Right atrium auricular region (tissue), 2 donors: Measurements from ENCODE around the gene ZDHHC12. TPM values are rescaled to one million over a fixed set of nuclear protein-coding genes. Genes with fewer than 3 reads are reported as not detected.

ENCODE experiments used
- DNase-seq: peaks from one replicate; pipeline ENCODE4 v3.0.0-alpha.2; 2019; ENCODE audit warnings: low spot score
- H3K27ac ChIP-seq, 2 donors: fragments of 200-600 bp; sonication (generic); 1 replicate in 1 of 2; 2 replicates in 1 of 2; pipeline ENCODE4 v1.5.1; 2016 to 2019
- H3K27me3 ChIP-seq, 2 donors: fragments of 200-600 bp; sonication (generic); one replicate each; pipeline versions ENCODE4 v1.5.1 to v1.6.0; 2017 to 2019
- H3K36me3 ChIP-seq: fragments of 200-600 bp; sonication (generic); one replicate; pipeline ENCODE4 v1.5.1; 2016
- H3K4me1 ChIP-seq, 2 donors: fragments of 200-600 bp; sonication (generic); one replicate each; pipeline versions ENCODE4 v1.5.1 to v1.6.0; 2017 to 2019
- H3K4me3 ChIP-seq, 2 donors: fragments of 200-600 bp; sonication (generic); 1 replicate in 1 of 2; 2 replicates in 1 of 2; pipeline ENCODE4 v1.5.1; 2017 to 2019; ENCODE audit warnings: mild to moderate bottlenecking in 1 of 2, moderate library complexity in 1 of 2
- H3K9me3 ChIP-seq, 2 donors: fragments of 200-600 bp; sonication (generic); one replicate each; pipeline ENCODE4 v1.5.1; 2019
- total RNA-seq, 2 donors: library from RNA; depleted of rRNA; stranded (reverse); fragments of >200 nt; gene quantifications; one replicate each; pipeline ENCODE4 v1.1.0, GENCODE V29; 2016
- TF ChIP-seq, protein P1 (sequence below), 2 donors: fragments of 200-600 bp; sonication (generic); IDR thresholded peaks; one replicate each; pipeline ENCODE4 v1.5.1; 2019; ENCODE audit warnings: antibody characterized with exemption in 2 of 2

Gene ZDHHC12
- total RNA-seq, 2 donors from 2014 or later = 22.8 to 24.4 TPM

DNA sequence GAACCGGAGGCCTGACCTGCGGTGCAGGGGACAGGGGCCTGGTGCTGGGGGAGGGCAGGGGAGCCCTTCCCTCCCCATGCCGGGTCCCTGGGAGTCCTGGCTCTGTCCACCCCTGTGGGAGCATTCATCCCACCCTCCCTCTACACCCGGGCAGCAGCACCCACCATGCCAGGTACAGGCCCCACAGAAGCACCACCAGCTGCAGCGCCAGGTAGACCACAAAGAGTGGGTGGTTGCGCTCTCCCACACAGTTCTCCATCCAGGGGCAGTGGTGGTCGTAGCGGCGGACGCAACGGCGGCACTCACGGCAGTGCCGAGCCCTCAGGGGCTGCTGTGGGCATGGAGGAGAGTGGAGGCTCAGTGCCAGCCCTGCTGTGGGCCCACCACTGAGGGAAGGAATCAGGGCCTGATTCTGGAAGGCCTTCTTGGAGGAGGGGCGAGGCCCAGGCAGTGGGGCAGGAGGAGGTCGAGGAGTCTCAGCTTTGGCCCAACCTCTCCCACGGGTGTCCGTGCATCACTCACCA lies 2.4 kb downstream of the ZDHHC12 start:
- DNase-seq = no peak
- Histone ChIP-seq H3K27ac (no peak overlapping the region), H3K9me3 (no peaks in the 10 kb centered on the region), H3K36me3 (no peaks in the 10 kb centered on the region), H3K27me3 (no peaks in the 10 kb centered on the region), H3K4me1 (peaks cover 0 to 22% of the 10 kb centered on the region in 2 donors), H3K4me3 (no peak overlapping the region)
- TF ChIP-seq, protein P1, sequence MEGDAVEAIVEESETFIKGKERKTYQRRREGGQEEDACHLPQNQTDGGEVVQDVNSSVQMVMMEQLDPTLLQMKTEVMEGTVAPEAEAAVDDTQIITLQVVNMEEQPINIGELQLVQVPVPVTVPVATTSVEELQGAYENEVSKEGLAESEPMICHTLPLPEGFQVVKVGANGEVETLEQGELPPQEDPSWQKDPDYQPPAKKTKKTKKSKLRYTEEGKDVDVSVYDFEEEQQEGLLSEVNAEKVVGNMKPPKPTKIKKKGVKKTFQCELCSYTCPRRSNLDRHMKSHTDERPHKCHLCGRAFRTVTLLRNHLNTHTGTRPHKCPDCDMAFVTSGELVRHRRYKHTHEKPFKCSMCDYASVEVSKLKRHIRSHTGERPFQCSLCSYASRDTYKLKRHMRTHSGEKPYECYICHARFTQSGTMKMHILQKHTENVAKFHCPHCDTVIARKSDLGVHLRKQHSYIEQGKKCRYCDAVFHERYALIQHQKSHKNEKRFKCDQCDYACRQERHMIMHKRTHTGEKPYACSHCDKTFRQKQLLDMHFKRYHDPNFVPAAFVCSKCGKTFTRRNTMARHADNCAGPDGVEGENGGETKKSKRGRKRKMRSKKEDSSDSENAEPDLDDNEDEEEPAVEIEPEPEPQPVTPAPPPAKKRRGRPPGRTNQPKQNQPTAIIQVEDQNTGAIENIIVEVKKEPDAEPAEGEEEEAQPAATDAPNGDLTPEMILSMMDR (IDR thresholded peaks at IDR 0.05) = no peak

DNA sequence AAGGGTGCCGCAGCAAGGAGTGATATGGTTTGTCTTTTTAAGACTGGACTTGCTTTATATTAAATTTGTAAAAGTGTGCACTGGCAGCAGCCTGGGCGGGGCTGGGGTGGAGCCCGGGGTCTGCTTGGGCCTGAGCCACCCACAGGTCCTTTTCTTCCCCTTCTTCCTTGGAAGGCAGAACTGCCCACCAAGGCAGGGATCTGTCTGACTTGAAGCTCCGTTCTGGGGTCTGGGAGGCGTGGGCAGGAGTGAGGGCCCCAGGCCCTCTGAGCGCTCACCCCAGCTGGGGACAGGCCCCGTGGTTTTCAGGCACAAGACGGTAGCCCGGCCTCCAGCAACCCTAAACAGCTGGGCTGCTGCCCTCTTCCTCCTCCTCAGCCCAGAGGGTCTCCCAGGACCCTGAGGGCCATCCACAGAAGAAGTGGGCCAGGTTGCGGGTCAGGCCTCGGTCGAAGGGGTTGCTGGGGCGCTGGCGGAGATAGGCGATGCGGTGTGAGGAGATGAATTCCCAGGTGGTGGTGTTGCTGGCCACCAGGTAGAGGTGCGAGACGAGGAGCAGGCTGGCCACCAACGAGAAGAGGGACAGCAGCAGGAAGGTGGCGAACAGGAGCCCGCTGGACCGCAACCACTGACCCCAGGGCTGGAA lies 3.0 kb downstream of the ZDHHC12 start:
- TF ChIP-seq, protein P1 (IDR thresholded peaks at IDR 0.05) = no peak
- no peak overlapping the region for H3K27ac ChIP-seq
- peaks cover 0 to 22% of the 10 kb centered on the region in 2 donors for H3K4me1 ChIP-seq
- no peaks in the 10 kb centered on the region for H3K36me3 ChIP-seq
- no peaks in the 10 kb centered on the region for H3K9me3 ChIP-seq
- H3K4me3 ChIP-seq = no peak overlapping the region
- no peak for DNase-seq
- no peaks in the 10 kb centered on the region for H3K27me3 ChIP-seq

DNA sequence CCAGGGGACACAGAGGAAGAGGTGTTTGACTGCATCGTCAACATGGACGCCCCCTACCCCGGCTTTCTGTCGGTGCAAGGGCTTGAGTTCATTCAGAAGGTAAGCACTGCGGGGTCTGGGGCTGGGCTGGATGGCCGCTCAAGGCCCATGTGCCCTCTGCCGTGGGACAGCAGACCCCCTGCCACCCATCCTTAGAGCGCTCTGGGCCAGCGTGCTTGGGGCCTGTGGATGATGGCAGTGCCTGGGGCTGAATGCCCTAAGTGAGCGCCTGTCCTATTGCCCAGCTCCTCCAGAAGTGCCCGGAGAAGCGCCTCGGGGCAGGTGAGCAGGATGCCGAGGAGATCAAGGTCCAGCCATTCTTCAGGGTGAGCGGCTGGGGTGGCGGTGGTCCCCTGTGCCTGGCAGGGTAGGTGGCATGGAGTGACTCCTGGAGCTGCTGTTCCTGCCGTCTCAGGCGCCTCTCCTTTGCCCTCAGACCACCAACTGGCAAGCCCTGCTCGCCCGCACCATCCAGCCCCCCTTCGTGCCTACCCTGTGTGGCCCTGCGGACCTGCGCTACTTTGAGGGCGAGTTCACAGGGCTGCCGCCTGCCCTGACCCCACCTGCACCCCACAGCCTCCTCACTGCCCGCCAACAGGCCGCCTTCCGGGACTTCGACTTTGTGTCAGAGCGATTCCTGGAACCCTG lies 3.9 kb downstream of the ZDHHC12 start:
- Histone ChIP-seq H3K9me3 (no peaks in the 10 kb centered on the region), H3K4me1 (peaks cover 0 to 20% of the 10 kb centered on the region in 2 donors), H3K27ac (no peak overlapping the region), H3K4me3 (no peak overlapping the region), H3K27me3 (no peaks in the 10 kb centered on the region), H3K36me3 (no peaks in the 10 kb centered on the region)
- TF ChIP-seq, protein P1 (IDR thresholded peaks at IDR 0.05) = no peak
- no peak for DNase-seq

DNA sequence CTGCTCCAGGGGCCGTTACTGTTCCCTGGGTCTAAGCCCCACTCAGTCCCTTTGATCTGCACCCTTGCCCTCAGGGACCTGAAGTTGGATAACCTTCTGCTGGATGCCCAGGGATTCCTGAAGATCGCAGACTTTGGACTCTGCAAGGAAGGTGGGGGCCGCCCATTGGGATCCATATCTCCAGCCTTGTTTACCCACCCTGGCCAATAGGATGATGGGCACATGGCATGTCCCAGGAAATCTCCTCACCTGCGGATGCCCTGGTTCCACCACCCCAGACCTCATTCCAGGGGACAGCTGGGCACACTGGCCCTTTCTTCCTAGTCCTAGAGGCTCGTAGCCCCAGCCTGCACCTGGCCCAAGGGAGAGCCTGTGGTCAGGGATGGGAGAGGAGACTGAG lies 5.5 kb downstream of the ZDHHC12 start:
- H3K9me3 ChIP-seq = no peaks in the 10 kb centered on the region

DNA sequence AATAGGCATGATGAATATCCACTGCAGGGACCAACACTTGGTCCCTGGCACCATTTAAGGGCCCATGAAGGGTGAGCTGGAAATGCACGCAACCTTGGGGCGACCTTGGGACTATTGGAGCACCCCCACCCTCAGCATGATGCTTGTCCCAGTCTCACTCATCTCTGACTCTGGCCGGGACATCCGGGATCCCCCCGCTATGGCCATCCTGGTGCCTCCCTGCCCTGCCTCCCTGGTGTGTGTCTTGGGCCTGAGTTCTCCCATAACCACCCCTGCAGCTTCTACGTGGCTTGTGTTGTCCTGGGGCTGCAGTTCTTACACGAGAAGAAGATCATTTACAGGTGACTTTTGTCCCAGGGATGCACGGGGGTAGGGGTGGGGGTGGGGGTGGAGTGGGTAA lies 5.9 kb downstream of the ZDHHC12 start:
- Histone ChIP-seq H3K27ac (no peak overlapping the region), H3K9me3 (no peaks in the 10 kb centered on the region), H3K4me1 (peaks cover 0 to 4% of the 10 kb centered on the region in 2 donors), H3K36me3 (no peaks in the 10 kb centered on the region), H3K27me3 (no peaks in the 10 kb centered on the region), H3K4me3 (no peak overlapping the region)
- no peak for DNase-seq
- TF ChIP-seq, protein P1 (IDR thresholded peaks at IDR 0.05) = no peak

More for the DNA sequence above, 5.5 kb downstream of the ZDHHC12 start:
- DNase-seq = no peak
- peaks cover 0 to 8% of the 10 kb centered on the region in 2 donors for H3K4me1 ChIP-seq
- no peaks in the 10 kb centered on the region for H3K36me3 ChIP-seq
- H3K4me3 ChIP-seq = no peak overlapping the region
- TF ChIP-seq, protein P1 (IDR thresholded peaks at IDR 0.05) = no peak
- no peak overlapping the region for H3K27ac ChIP-seq
- H3K27me3 ChIP-seq = no peaks in the 10 kb centered on the region
